ENCODE measurements around the gene PARK7. TPM values are rescaled to one million over a fixed set of nuclear protein-coding genes. Genes with fewer than 3 reads are reported as not detected.
A peak's percentile ranks its signal among the peaks of the same experiment; 100 is the strongest.

Gene PARK7
- total RNA-seq, 4 donors from 2014 or later = 48.2 to 85.8 (median 73.5) TPM

DNA sequence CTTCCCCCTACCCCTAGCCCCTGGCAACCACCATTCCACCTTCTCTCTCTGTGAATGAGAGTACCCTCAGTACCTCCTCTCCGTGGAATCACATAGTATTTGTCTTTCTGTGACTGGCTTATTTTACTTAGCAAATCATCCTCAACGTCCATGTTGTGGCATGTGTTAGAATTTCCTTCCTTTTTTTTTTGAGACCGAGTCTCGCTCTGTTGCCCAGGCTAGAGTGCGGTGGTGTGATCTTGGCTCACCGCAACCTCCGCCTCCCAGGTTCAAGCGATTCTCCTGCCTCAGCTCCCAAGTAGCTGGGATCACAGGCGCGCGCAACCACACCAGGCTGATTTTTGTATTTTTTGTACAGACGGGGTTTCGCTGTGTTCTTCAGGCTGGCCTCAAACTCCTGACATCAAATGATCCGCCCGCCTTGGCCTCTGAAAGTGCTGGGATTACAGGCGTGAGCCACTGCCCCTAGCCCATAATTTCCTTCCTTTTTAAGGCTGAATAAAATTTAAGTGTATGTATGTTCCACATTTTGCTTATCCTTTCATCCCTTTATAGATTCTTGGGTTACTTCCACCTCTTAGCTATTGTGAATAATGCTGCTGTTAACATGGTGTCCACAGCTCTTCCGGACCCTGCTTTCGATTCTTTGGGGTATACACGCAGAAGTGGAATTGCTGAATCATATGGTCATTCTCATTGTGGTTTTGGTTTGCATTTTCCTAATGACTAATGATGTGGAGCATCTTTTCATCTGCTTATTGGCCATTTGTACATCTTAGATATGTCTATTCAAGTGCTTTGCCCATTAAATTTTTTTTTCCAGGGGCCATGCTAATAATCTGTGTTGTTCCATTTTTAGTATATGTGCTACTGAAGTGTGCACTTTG, 32.3 kb downstream of the PARK7 start:
- no peak for TF ChIP-seq CTCF (IDR thresholded peaks at IDR 0.05)
- TF ChIP-seq POLR2A (IDR thresholded peaks at IDR 0.05) = no peak
- H3K9me3 ChIP-seq = no peaks in the 10 kb centered on the region
- H3K27me3 ChIP-seq = no peaks in the 10 kb centered on the region
- DNase-seq = no peak
- no peaks in the 10 kb centered on the region for H3K36me3 ChIP-seq
- peak overlapping the region in 1 of 4 donors; percentile 7 for H3K4me3 ChIP-seq
- no peak overlapping the region for H3K27ac ChIP-seq
- no peaks in the 10 kb centered on the region for H3K4me1 ChIP-seq

DNA sequence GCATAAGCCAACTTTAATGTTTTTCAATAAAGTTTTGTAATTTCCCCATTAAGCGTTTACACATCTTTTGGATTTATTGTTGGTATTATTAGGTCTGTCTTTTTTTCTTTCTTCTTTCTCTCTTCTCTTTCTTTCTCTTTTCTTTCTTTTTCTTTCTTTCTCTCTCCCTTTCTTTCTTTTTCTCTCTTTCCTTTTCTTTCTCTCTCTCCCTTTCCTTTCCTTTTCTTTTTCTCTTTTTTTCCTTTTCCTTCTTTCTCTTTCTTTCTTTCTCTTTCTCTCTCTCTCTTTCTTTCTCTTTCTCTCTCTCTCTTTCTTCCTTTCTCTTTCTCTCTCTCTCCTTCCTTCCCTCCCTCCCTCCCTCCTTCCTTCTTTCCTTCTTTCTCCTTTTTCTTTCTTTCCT, 33.3 kb downstream of the PARK7 start:
- no peak overlapping the region for H3K27ac ChIP-seq
- no peaks in the 10 kb centered on the region for H3K9me3 ChIP-seq

GRCh38 chr1:7995437-7995836, 33.9 kb downstream of the PARK7 start:
- H3K36me3 ChIP-seq = no peaks in the 10 kb centered on the region
- H3K4me1 ChIP-seq = no peaks in the 10 kb centered on the region
- no peak for DNase-seq
- no peak overlapping the region for H3K27ac ChIP-seq
- H3K27me3 ChIP-seq = no peaks in the 10 kb centered on the region
- TF ChIP-seq POLR2A (IDR thresholded peaks at IDR 0.05) (no peak), CTCF (IDR thresholded peaks at IDR 0.05) (no peak)
- H3K9me3 ChIP-seq = no peaks in the 10 kb centered on the region
- no peak overlapping the region for H3K4me3 ChIP-seq

More for the DNA sequence above, 33.3 kb downstream of the PARK7 start:
- Histone ChIP-seq H3K4me1 (no peaks in the 10 kb centered on the region), H3K4me3 (no peak overlapping the region), H3K27me3 (no peaks in the 10 kb centered on the region), H3K36me3 (no peaks in the 10 kb centered on the region)
- no peak for DNase-seq
- TF ChIP-seq POLR2A (IDR thresholded peaks at IDR 0.05) (no peak), CTCF (IDR thresholded peaks at IDR 0.05) (no peak)

- no peak for TF ChIP-seq POLR2A (IDR thresholded peaks at IDR 0.05)
- TF ChIP-seq CTCF (IDR thresholded peaks at IDR 0.05) = no peak
- H3K27ac ChIP-seq = no peak overlapping the region
- no peak for DNase-seq
- peaks cover 0 to 9% (median 0%) of the 10 kb centered on the region in 4 donors for H3K4me1 ChIP-seq
- no peaks in the 10 kb centered on the region for H3K27me3 ChIP-seq
- no peaks in the 10 kb centered on the region for H3K36me3 ChIP-seq
- no peak overlapping the region for H3K4me3 ChIP-seq
- H3K9me3 ChIP-seq = no peaks in the 10 kb centered on the region
Observed at GRCh38 chr1:8002329-8002910, 40.9 kb downstream of the PARK7 start.

- Histone ChIP-seq H3K36me3 (no peaks in the 10 kb centered on the region), H3K27ac (no peak overlapping the region), H3K9me3 (no peaks in the 10 kb centered on the region), H3K27me3 (no peaks in the 10 kb centered on the region), H3K4me1 (peaks cover 0 to 9% (median 0%) of the 10 kb centered on the region in 4 donors), H3K4me3 (no peak overlapping the region)
- TF ChIP-seq CTCF (IDR thresholded peaks at IDR 0.05) (no peak), POLR2A (IDR thresholded peaks at IDR 0.05) (no peak)
- DNase-seq = no peak
Observed at GRCh38 chr1:8002921-8003320, 41.4 kb downstream of the PARK7 start.

All from Peyer's patch (tissue), 4 donors.